Measurements from ENCODE around the gene CD300E. TPM values are rescaled to one million over a fixed set of nuclear protein-coding genes. Genes with fewer than 3 reads are reported as not detected.
"Not testable (repeated sequence)": the region's sequence is repeated elsewhere in the genome, so short reads cannot be mapped to it uniquely, and the experiment has no call there.

Gene CD300E
- total RNA-seq, 2 donors from 2014 or later: not detected

DNA sequence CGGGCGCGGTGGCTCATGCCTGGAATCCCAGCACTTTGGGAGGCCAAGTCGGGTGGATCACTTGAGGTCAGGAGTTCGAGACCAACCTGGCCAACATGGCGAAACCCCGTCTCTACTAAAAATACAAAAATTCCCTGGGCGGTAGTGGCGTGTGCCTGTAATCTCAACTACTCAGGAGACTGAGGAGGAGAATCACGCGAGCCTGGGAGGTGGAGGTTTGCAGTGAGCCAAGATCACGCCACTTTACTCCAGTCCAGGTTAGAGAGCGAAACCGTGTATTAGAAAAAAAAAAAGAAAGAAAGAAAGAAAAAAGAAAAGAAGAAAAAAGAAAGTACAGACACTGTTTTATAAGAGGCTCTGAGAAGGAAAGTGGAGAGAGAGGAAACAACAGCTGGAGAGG is 6.7 kb upstream of the CD300E start:
- H3K27ac Mint-ChIP-seq; H3K4me1 Mint-ChIP-seq (ENCODE audit: low read depth); ATAC-seq (replicated peaks in 1 of 2); DNase-seq; H3K36me3 Mint-ChIP-seq (ENCODE audit: insufficient read depth in 2 of 2); H3K9me3 Mint-ChIP-seq; H3K4me3 Mint-ChIP-seq: not testable (repeated sequence)
- H3K27me3 Mint-ChIP-seq (ENCODE audit: low read depth): peaks cover 29% of the 10 kb centered on the region

- H3K4me3 Mint-ChIP-seq: no peak overlapping the region
- H3K4me1 Mint-ChIP-seq (ENCODE audit: low read depth): no peaks in the 10 kb centered on the region
- H3K27ac Mint-ChIP-seq: no peak overlapping the region
- H3K36me3 Mint-ChIP-seq (ENCODE audit: insufficient read depth in 2 of 2): no peaks in the 10 kb centered on the region
- ATAC-seq (replicated peaks in 1 of 2) (no peak), DNase-seq (no peak)
- H3K9me3 Mint-ChIP-seq: peaks cover 0 to 1% of the 10 kb centered on the region in 2 donors
- H3K27me3 Mint-ChIP-seq (ENCODE audit: low read depth): peaks cover 55% of the 10 kb centered on the region
These were observed 2.1 kb upstream of the CD300E start for GRCh38 chr17:74625661-74626060.

GRCh38 chr17:74624131-74624530 is 593 bp upstream of the CD300E start:
- Mint-ChIP-seq H3K4me1 (ENCODE audit: low read depth) (no peaks in the 10 kb centered on the region), H3K4me3 (no peak overlapping the region), H3K9me3 (peaks cover 0 to 1% of the 10 kb centered on the region in 2 donors), H3K36me3 (ENCODE audit: insufficient read depth in 2 of 2) (no peaks in the 10 kb centered on the region), H3K27me3 (ENCODE audit: low read depth) (peaks cover 51% of the 10 kb centered on the region), H3K27ac (no peak overlapping the region)
- ATAC-seq (replicated peaks in 1 of 2): no peak
- no peak for DNase-seq

DNA sequence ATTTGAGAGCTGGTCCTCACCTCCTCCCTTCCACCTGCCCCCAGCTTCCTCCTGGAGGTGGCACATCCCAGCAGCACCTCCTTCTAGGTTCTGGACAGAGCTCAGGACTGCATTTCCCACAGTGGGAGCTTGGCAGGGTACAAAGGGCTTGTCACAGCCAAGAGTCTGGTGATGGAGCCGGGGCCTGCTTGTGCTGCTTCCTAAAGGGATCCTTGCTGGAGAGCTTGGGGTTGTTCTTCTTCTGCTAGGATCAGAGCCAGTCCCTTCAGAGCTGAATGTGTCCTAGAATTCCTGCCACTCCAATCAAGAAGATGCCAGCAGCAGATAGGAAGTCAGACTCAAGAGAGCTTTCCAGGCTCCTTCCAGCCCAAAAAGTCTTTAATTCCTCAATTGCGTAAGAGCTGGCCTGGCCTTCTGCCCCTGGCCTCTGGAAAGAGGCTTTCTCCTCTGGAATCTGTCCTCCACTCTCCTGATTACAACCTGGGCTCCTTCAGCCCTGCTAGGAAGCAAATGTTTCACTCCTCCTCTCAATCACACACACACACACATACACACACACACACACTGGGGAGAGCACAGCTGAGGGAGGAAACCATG is 4.4 kb downstream of the CD300E start:
- H3K4me3 Mint-ChIP-seq: no peak overlapping the region
- H3K27me3 Mint-ChIP-seq (ENCODE audit: low read depth): peaks cover 70% of the 10 kb centered on the region
- H3K27ac Mint-ChIP-seq: no peak overlapping the region
- no peak for DNase-seq
- H3K9me3 Mint-ChIP-seq: no peaks in the 10 kb centered on the region
- H3K36me3 Mint-ChIP-seq (ENCODE audit: insufficient read depth in 2 of 2): no peaks in the 10 kb centered on the region
- no peaks in the 10 kb centered on the region for H3K4me1 Mint-ChIP-seq (ENCODE audit: low read depth)
- no peak for ATAC-seq (replicated peaks in 1 of 2)

GRCh38 chr17:74618451-74618850 is 5.1 kb downstream of the CD300E start:
- H3K9me3 Mint-ChIP-seq: no peaks in the 10 kb centered on the region
- ATAC-seq (replicated peaks in 1 of 2): no peak
- H3K36me3 Mint-ChIP-seq (ENCODE audit: insufficient read depth in 2 of 2): no peaks in the 10 kb centered on the region
- no peak for DNase-seq
- H3K4me1 Mint-ChIP-seq (ENCODE audit: low read depth): no peaks in the 10 kb centered on the region
- H3K4me3 Mint-ChIP-seq: no peak overlapping the region
- H3K27me3 Mint-ChIP-seq (ENCODE audit: low read depth): peaks cover 63% of the 10 kb centered on the region
- H3K27ac Mint-ChIP-seq: no peak overlapping the region

DNA sequence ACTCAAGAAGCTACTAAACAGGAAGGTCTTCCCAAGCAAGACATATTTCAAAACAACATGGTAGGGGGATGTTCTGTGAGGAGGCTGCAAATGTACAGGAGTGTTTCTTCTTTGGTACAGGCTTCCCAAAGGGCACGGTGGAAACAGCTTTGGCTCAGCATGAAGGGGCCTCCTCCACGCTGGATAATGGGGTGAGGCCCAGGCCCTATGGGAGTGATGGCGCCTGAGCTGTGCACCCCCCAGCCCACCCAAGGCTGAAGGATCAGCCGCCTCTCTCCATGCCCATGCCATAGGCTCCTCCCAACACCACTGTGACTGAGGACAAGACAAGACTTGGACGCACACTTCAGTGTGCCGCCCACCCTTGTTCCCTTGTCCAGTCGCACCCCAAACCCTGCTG is 6.8 kb downstream of the CD300E start:
- Mint-ChIP-seq H3K27me3 (ENCODE audit: low read depth) (peaks cover 45% of the 10 kb centered on the region), H3K36me3 (ENCODE audit: insufficient read depth in 2 of 2) (no peaks in the 10 kb centered on the region), H3K9me3 (no peaks in the 10 kb centered on the region), H3K4me1 (ENCODE audit: low read depth) (peaks cover 6% of the 10 kb centered on the region), H3K4me3 (no peak overlapping the region), H3K27ac (no peak overlapping the region)
- ATAC-seq (replicated peaks in 1 of 2) (no peak), DNase-seq (no peak)

- Mint-ChIP-seq H3K36me3 (ENCODE audit: insufficient read depth in 2 of 2) (no peaks in the 10 kb centered on the region), H3K4me3 (no peak overlapping the region), H3K9me3 (no peaks in the 10 kb centered on the region), H3K27me3 (ENCODE audit: low read depth) (peaks cover 29% of the 10 kb centered on the region), H3K4me1 (ENCODE audit: low read depth) (peaks cover 6% of the 10 kb centered on the region), H3K27ac (no peak overlapping the region)
- ATAC-seq (replicated peaks in 1 of 2) (no peak), DNase-seq (no peak)
These were observed 11.5 kb downstream of the CD300E start for GRCh38 chr17:74612046-74612445.

- H3K27me3 Mint-ChIP-seq (ENCODE audit: low read depth): peaks cover 16% of the 10 kb centered on the region
- DNase-seq (no peak), ATAC-seq (replicated peaks in 1 of 2) (no peak)
- no peak overlapping the region for H3K27ac Mint-ChIP-seq
- H3K4me3 Mint-ChIP-seq: no peak overlapping the region
- H3K36me3 Mint-ChIP-seq (ENCODE audit: insufficient read depth in 2 of 2): no peaks in the 10 kb centered on the region
- H3K4me1 Mint-ChIP-seq (ENCODE audit: low read depth): peaks cover 6% of the 10 kb centered on the region
- no peaks in the 10 kb centered on the region for H3K9me3 Mint-ChIP-seq
These were observed 13.4 kb downstream of the CD300E start for GRCh38 chr17:74610108-74610507.

DNA sequence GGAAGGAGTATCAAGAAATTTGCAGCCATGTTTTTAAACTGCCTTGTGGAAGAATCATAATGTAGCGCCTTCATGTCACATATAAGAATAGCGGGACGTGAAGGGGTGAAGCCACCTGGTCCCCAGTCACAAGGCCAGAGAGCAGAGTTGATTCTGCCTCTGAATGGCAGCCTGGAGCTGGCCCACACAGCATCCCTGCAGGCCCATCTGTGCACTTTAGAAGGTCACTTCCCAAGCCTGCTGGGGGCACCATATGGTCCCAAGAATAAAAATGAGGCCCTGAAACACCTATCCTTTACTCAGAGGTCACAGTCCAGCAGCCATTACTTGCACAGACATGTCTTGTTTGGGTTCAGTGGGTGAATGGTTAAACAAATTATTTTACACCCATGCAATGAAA is 15.0 kb downstream of the CD300E start:
- Mint-ChIP-seq H3K27me3 (ENCODE audit: low read depth) (peaks cover 12% of the 10 kb centered on the region), H3K36me3 (ENCODE audit: insufficient read depth in 2 of 2) (no peaks in the 10 kb centered on the region), H3K4me1 (ENCODE audit: low read depth) (peaks cover 6% of the 10 kb centered on the region), H3K27ac (no peak overlapping the region), H3K9me3 (no peaks in the 10 kb centered on the region), H3K4me3 (no peak overlapping the region)
- ATAC-seq (replicated peaks in 1 of 2) (no peak), DNase-seq (no peak)

DNA sequence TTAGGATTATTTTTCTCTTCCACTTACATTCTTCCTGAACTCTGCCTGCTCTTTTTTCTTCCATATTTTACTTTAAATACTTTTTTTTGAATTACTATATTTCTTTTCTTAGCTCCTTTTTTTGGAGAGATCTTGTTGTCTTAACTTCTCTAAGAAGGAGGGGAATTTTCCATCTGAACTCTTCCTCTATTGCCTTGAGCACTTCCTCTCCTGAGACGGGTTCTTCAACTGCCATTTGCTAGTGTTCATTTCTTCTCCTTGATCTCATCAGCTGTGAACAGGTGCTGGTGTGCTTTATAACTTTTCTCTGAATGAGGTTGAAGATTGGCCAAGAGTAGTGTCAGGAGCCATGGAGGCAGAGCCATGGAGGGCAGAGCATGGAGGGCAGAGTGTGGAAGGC is 16.3 kb downstream of the CD300E start:
- peaks cover 20% of the 10 kb centered on the region for H3K27me3 Mint-ChIP-seq (ENCODE audit: low read depth)
- no peak for ATAC-seq (replicated peaks in 1 of 2)
- H3K9me3 Mint-ChIP-seq: no peaks in the 10 kb centered on the region
- H3K36me3 Mint-ChIP-seq (ENCODE audit: insufficient read depth in 2 of 2): no peaks in the 10 kb centered on the region
- no peak for DNase-seq
- H3K4me3 Mint-ChIP-seq: no peak overlapping the region
- no peak overlapping the region for H3K27ac Mint-ChIP-seq
- H3K4me1 Mint-ChIP-seq (ENCODE audit: low read depth): peaks cover 6% of the 10 kb centered on the region

DNA sequence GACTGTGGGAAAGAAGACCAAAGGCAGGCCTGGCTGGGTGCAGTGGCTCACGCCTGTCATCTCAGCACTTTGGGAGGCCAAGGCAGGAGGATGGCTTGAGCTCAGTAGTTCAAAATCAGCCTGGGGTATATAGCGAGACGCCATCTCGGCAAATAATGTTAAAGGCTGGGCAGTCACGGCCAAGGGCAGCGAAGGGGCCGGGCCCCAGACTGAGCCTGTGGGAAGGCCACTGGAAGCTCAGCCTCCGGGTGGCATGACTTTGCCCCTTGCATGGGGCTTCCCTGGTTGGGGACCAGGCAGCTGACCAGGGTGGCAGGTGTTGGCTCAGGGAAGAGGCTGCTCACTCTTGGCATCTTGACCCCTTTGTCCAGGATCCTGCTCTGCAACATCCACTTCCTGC is 17.5 kb downstream of the CD300E start:
- Mint-ChIP-seq H3K4me3 (no peak overlapping the region), H3K27ac (no peak overlapping the region), H3K36me3 (ENCODE audit: insufficient read depth in 2 of 2) (no peaks in the 10 kb centered on the region), H3K9me3 (no peaks in the 10 kb centered on the region), H3K4me1 (ENCODE audit: low read depth) (peaks cover 6% of the 10 kb centered on the region), H3K27me3 (ENCODE audit: low read depth) (peaks cover 20% of the 10 kb centered on the region)
- DNase-seq: no peak
- no peak for ATAC-seq (replicated peaks in 1 of 2)

DNA sequence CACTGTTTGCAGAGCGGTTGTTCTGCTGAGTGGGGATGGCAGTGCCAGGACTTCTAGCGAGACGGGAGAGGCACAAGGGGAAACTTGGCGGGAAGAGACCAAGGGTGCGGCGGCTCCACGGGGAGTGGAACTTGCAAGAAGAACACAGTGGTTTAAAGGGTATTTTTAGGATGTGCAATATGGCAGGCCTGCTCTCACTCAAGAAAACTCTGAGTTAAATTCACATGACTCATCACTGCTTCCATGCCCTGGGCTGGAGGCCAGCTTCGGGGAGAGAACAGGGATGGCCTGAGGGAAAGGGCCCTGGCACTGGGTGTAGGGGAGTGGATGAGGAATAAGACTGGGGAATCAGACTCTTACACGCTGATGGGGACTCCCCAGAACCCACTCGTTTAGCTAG is 18.2 kb downstream of the CD300E start:
- Mint-ChIP-seq H3K27me3 (ENCODE audit: low read depth) (peaks cover 20% of the 10 kb centered on the region), H3K4me1 (ENCODE audit: low read depth) (peaks cover 6% of the 10 kb centered on the region), H3K27ac (no peak overlapping the region), H3K36me3 (ENCODE audit: insufficient read depth in 2 of 2) (no peaks in the 10 kb centered on the region), H3K4me3 (no peak overlapping the region), H3K9me3 (no peaks in the 10 kb centered on the region)
- no peak for DNase-seq
- ATAC-seq (replicated peaks in 1 of 2): no peak

DNA sequence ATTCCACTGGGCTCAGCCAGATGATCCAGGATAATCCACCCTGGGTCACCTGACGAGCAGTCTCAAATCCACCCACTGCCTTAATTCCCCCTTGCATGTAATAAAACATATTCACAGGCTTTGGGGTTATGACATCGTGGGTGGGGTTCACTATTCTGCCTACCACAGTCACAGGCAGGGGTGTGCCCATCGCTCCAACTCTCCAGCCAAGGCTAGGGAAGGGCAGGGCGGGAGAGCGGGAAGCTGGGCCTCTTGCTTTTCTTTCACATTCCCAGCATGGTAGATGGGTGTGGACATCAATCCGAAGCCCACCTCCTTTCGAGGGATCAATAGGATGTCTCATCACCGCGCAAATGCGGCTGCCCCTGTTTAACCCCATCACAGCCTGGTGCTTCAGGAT is 18.8 kb downstream of the CD300E start:
- H3K9me3 Mint-ChIP-seq: no peaks in the 10 kb centered on the region
- peaks cover 7% of the 10 kb centered on the region for H3K4me1 Mint-ChIP-seq (ENCODE audit: low read depth)
- no peak overlapping the region for H3K27ac Mint-ChIP-seq
- peaks cover 22% of the 10 kb centered on the region for H3K27me3 Mint-ChIP-seq (ENCODE audit: low read depth)
- H3K4me3 Mint-ChIP-seq: no peak overlapping the region
- no peaks in the 10 kb centered on the region for H3K36me3 Mint-ChIP-seq (ENCODE audit: insufficient read depth in 2 of 2)
- no peak for DNase-seq
- ATAC-seq (replicated peaks in 1 of 2): no peak

GRCh38 chr17:74604200-74604599 is 19.3 kb downstream of the CD300E start:
- peaks cover 28% of the 10 kb centered on the region for H3K27me3 Mint-ChIP-seq (ENCODE audit: low read depth)
- ATAC-seq (replicated peaks in 1 of 2): no peak

More at GRCh38 chr17:74604200-74604599, 19.3 kb downstream of the CD300E start:
- H3K4me1 Mint-ChIP-seq (ENCODE audit: low read depth): peaks cover 12% of the 10 kb centered on the region
- no peaks in the 10 kb centered on the region for H3K9me3 Mint-ChIP-seq
- DNase-seq: no peak
- H3K36me3 Mint-ChIP-seq (ENCODE audit: insufficient read depth in 2 of 2): no peaks in the 10 kb centered on the region
- H3K4me3 Mint-ChIP-seq: no peak overlapping the region
- no peak overlapping the region for H3K27ac Mint-ChIP-seq
